SIG-M5 (cell line): ENCODE data around the gene PEAK1.
A peak's percentile ranks its signal among the peaks of the same experiment; 100 is the strongest.

Source experiments
- DNase-seq: peaks from one replicate; lab custom pipeline; 2025; lab: John Stamatoyannopoulos, UW

Gene PEAK1

GRCh38 chr15:77084436-77084835, 335.5 kb downstream of the PEAK1 start:
- no peak for DNase-seq

- no peak for DNase-seq
Observed at GRCh38 chr15:77083381-77084160, 336.3 kb downstream of the PEAK1 start.

GRCh38 chr15:77081971-77082370, 337.9 kb downstream of the PEAK1 start:
- no peak for DNase-seq

GRCh38 chr15:77076323-77076915, 343.5 kb downstream of the PEAK1 start:
- DNase-seq, result no peak

GRCh38 chr15:77075528-77075927, 344.4 kb downstream of the PEAK1 start:
- no peak for DNase-seq

- no peak for DNase-seq
Observed at GRCh38 chr15:77074350-77074749, 345.6 kb downstream of the PEAK1 start.

- DNase-seq, result no peak
Observed at GRCh38 chr15:77071305-77072223, 348.3 kb downstream of the PEAK1 start.

GRCh38 chr15:77070495-77071304, 349.2 kb downstream of the PEAK1 start, which contains the start of gene TSPAN3:
TSS of gene TSPAN3 (minus strand) at chr15:77071109. CDS start at chr15:77070954, 155 bp downstream.
- DNase-seq, result peak; percentile 18

GRCh38 chr15:77070180-77070494, 349.8 kb downstream of the PEAK1 start:
- DNase-seq, result no peak

- DNase-seq, result no peak
Observed at GRCh38 chr15:77069521-77070121, 350.3 kb downstream of the PEAK1 start.

GRCh38 chr15:77068633-77069032, 351.3 kb downstream of the PEAK1 start:
- no peak for DNase-seq

GRCh38 chr15:77067691-77068367, 352.1 kb downstream of the PEAK1 start:
- no peak for DNase-seq

GRCh38 chr15:77066971-77067690, 352.8 kb downstream of the PEAK1 start:
- DNase-seq, result no peak

GRCh38 chr15:77064539-77065308, 355.2 kb downstream of the PEAK1 start:
- DNase-seq, result no peak

- DNase-seq, result no peak
Observed at GRCh38 chr15:77064063-77064462, 355.8 kb downstream of the PEAK1 start.

GRCh38 chr15:77063249-77063648, 356.7 kb downstream of the PEAK1 start:
- no peak for DNase-seq

- DNase-seq, result no peak
Observed at GRCh38 chr15:77060546-77060945, 359.4 kb downstream of the PEAK1 start.

GRCh38 chr15:77059786-77060361, 360.0 kb downstream of the PEAK1 start:
- no peak for DNase-seq

- DNase-seq, result no peak
Observed at GRCh38 chr15:77058468-77058867, 361.4 kb downstream of the PEAK1 start.
